Breast epithelium (tissue), 3 donors: Measurements from ENCODE around the gene ANXA6.

Source experiments
- POLR2AphosphoS5 ChIP-seq, 3 donors: sonication (generic); formaldehyde crosslinking; IDR thresholded peaks; one replicate each; pipeline ENCODE4 v1.6.1; 2017; ENCODE audit warnings: antibody characterized with exemption in 3 of 3
- TF ChIP-seq, protein P1 (sequence below), 3 donors: fragments of 450-650 bp; IDR thresholded peaks; one replicate each; pipeline ENCODE4 v1.5.1; 2016 to 2017; ENCODE audit warnings: antibody characterized with exemption in 3 of 3, mild to moderate bottlenecking in 3 of 3, moderate library complexity in 3 of 3

DNA sequence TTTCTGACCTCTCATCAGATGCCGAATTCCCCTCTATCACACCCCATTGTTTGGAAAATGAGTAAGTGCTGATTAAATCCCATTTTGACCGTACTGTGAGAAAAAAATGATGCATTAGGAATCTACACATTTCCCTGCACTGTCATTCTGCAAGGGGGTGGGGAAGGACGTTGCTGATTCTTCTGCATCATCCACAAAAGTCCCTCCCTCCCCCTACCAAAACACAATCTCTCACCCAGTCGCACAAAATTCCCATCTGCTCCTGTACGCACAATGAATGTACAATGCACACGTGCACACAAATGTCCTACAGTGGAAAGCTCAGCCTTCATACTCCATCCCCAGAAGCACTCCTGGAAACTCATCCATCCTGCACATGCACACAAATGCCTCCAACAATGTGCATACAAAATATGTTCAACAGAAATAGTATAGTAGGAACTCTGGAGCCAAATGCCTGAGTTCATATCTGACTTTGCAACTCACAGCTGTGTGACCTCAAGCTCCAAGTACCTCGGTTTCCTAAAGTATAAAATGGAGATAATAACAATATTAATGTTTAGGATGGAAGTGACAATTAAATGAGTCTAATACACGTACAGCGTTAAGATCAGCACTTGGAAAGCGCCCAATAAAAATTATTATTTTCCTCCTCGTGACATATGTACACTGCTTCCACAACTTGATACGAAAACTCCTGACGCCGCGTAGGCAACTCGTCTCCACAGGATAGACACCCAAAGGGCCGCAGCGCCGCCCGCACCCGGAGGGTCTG lies 77.6 kb downstream of the ANXA6 start:
- TF ChIP-seq, protein P1, sequence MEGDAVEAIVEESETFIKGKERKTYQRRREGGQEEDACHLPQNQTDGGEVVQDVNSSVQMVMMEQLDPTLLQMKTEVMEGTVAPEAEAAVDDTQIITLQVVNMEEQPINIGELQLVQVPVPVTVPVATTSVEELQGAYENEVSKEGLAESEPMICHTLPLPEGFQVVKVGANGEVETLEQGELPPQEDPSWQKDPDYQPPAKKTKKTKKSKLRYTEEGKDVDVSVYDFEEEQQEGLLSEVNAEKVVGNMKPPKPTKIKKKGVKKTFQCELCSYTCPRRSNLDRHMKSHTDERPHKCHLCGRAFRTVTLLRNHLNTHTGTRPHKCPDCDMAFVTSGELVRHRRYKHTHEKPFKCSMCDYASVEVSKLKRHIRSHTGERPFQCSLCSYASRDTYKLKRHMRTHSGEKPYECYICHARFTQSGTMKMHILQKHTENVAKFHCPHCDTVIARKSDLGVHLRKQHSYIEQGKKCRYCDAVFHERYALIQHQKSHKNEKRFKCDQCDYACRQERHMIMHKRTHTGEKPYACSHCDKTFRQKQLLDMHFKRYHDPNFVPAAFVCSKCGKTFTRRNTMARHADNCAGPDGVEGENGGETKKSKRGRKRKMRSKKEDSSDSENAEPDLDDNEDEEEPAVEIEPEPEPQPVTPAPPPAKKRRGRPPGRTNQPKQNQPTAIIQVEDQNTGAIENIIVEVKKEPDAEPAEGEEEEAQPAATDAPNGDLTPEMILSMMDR (IDR thresholded peaks at IDR 0.05), result no peak
- TF ChIP-seq POLR2AphosphoS5 (IDR thresholded peaks at IDR 0.05), result no peak
